Measurements from ENCODE around the gene RACK1.
"Not testable (repeated sequence)": the region's sequence is repeated elsewhere in the genome, so short reads cannot be mapped to it uniquely, and the experiment has no call there.

Gene RACK1

DNA sequence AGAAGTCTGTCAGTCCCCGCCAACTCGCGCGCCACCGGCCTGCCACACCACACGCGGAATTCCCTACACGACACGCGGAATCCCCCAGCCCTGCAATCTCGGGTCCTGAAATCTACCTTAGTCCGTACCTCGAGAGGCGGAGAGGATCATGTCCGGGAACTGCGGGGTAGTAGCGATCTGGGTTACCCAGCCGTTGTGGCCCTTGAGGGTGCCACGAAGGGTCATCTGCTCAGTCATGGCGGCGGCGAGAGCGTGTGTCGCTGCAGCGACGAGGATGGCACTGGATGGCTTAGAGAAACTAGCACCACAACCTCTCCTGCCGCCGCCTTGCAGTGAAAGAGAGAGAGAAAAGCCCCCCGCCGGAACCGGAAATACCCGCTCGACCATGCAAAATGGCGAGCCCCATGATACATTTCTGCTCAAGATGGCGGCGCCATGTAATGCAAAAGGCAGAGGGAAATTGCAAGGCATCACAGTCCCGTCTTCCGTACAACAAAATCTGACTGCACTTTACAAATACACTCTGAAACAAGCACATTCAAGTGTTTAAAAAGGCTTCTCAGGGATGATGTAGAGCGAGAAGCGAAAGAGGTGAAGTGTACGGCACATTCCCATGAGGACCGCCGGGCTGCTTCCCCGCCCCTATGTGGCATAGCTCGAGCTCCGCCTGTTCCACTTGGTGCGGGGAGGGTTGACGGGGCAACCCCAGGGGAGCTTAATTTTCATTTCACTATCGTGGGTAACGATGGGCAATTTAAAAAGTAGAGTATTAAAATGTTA lies at the start of gene RACK1:
RACK1 (minus strand) TSS at position 343 of the 780 bp plus-strand sequence; CDS start at position 237, 106 bp downstream.
- peak; percentile 88 for DNase-seq (ENCODE audit: low spot score)

DNA sequence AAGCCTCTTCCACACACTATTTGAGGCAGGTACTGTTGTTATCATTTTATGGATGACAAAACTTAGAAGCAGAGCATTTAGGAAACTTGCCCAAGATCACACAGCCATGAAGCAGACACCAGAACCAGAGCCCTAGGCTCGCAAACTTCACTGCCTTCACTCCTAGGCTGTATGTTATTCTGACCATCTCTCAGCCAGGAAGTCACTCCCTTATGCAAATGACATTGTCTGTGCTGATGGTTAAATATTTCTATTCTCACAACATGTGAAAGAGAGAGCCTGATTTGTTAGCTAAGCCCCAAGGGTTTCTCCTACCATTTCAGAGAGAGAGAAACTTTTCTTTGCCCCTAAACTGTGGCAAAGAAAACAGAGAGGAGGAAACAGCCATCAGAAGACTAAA lies 43.6 kb upstream of the RACK1 start:
- DNase-seq (ENCODE audit: low spot score) = not testable (repeated sequence)

DNA sequence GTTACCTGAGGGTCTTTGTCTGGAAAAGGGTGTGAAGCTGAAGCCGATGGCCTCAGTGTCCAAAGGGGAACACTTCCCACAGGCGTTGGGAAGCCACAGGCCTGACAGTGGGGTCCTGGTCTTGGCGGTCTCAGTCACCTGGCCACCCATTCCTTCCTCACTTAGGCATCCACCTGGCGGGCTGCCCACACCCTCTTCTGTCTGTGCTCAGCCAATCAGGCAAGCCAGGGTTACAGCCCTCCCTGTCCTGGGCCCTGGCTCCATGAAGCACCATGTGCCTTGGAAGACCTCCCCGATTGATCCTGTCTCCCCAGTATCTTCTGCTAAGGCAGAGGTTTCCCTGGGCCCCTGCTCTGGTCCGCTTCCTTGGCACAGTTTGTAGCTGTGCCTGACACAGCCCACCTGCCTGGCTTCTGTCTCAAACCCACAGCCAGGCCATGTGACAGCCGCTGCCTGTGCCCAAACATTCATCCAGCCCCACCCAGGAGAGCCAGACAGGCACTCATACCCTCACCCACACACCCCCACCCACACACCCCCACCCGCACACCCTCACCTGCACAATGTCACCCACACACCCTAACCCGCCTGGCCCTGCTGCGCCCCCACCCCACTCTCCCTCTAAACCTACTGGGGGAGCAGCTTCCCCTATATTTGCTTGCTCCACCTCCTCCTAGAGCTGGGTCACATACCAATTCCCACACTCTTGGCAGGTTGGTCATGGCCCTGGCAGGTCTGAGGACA lies 42.4 kb upstream of the RACK1 start:
- DNase-seq (ENCODE audit: low spot score) = not testable (repeated sequence)

DNA sequence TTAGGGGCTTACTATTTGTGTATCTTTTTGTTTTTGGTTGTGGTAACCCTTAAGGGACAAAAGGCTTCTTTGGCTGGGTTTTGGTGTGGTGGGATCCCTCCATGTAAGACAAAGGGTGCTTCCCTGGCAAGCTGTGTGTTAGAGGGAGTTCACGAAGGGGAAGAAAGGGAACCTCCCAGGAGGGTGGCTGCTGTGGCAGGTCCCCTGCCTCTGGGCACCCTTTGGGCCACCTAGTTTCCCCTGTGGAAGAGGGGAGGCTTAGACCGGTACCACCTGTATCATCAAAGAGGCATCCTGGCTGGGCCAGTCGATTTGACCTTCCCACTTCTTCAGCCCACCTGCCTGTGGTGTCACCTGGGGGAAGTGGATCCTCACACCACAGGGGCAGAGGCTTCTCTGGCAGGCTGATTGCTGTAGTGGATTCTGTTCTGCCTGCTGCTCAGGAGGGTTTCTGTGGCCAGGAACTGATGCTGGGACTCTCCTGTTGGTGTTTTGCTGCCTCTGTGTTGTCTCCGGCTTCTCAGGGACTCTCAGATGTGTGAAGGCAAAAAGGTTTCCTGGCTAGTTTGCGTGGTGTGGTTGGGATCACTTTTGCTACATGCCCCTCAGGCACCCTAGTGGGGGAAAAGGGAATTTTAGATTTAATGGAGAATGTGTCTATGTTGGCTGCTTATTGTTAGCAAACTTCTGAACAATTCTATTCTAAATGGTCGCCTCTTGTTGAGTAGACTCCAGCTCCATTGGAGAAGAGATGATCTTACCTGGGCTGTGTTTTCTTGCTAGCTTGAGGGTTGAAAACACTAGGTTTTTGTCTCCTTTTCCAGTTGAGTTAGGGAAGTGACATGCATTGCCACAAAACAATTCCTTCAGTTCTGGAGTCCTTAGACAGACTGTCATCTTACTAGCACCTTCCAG lies 40.4 kb upstream of the RACK1 start:
- DNase-seq (ENCODE audit: low spot score) = not testable (repeated sequence)

DNA sequence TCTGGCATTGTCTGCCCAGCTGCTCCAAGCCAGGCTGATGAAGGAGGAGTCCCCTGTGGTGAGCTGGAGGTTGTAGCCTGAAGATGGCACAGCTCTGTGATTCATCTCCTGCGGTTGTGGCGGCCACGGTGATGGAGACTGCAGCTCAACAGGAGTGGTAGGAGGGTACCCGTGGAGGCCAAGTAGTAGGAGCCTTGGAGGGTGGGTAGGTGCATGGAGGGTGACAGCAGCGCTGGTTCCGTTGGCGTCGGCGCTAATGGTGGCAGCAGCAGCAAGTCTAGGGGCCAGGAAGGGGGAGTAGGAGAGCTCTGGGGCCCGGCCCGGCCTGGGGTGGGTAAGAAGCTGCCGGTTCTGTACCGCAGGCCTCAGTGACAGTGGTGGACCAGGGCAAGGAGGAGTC lies 39.6 kb upstream of the RACK1 start:
- DNase-seq (ENCODE audit: low spot score) = no peak

DNA sequence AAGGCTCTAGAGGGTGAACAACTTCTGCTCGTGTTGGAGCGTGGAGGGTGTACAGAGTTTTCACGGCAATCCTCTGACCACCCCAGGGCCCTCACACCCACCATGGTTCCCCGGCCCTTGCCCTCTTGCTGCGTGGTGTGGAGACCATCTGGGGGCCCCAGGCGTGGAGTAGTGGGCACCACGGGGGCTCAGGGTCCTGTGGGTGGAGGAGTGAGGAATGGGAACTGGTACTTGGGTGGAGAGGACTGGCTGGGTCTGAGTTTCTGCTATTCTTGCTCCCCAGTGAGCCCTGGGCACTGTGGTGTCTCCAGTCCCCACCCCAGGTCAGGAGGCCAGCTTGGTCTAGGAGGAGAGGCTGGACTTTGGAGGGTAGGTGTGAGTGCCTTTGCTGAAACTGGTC lies 39.2 kb upstream of the RACK1 start:
- no peak for DNase-seq (ENCODE audit: low spot score)

DNA sequence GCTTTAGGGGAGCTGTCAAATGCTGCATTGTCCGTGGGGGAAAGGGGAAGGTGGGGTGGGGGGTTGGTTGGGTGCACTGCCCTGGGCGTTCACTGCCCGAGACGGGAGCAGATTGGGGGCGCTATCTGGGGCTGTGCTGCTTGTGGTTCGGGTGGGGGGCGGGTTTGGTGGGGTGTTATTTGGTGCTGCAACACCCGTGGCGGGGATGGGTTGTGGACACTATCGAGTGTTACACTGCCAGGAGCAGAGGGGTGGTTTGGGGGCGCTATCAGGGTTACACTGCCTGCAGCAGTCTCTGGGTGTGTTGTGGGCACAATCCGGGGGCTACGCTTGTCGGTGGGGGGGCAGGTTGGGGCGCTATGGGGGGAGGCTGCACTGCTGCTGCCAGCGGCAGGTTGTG lies 38.7 kb upstream of the RACK1 start:
- DNase-seq (ENCODE audit: low spot score) = not testable (repeated sequence)

DNA sequence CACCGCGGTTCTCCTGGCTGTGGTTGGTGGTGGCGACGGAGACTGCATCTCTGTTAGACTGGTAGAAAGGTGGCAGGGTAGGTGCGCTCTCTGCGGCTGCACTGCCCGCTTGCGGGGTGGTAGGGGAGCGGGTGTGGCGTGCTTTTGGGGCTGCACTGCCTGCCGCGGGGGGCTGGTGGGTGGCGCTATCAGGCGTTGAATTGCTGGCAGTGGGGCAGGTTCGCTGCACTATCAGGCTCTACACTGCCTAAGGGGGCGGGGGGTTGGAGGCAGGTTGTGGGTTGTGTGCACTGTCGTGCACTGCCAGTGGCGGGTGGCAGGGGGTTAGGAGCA lies 38.2 kb upstream of the RACK1 start:
- DNase-seq (ENCODE audit: low spot score) = no peak

DNA sequence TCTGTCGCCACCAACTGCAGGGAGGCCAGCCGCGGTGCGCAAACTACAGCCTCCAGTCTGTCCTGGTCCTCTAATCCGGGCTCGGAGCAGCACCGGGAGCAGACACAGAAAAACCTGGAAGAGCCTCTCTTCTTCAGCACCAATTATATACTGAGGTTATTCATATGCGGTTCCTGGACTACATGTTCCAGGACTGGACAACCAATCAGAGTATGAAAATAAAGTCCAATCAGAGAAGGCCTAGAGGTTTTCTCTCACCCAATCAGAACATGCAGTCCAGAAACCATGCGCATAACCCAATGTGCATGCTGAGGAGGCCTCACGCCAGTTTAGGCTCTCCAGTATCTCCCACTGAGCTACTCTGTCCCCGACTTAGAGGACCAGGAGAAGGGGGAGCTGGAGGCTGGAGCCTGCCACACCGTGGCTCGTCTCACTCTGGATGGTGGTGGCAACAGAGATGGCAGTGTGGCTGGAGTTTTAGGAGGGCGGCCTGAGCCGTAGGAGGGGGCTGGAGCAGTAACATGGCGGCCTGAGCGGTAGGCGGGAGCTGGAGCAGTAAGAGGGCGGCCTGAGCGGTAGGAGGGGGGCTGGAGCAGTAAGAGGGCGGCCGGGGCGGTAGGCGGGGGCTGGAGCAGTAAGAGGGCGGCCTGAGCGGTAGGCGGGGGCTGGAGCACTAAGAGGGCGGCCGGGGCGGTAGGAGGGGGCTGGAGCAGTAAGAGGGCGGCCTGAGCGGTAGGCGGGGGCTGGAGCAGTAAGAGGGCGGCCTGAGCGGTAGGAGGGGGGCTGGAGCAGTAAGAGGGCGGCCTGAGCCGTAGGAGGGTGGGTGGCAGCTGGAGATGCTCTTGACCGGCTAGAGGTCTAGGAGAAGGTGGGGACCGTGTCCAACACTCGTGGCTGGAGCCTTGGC lies 37.6 kb upstream of the RACK1 start:
- DNase-seq (ENCODE audit: low spot score) = no peak

DNA sequence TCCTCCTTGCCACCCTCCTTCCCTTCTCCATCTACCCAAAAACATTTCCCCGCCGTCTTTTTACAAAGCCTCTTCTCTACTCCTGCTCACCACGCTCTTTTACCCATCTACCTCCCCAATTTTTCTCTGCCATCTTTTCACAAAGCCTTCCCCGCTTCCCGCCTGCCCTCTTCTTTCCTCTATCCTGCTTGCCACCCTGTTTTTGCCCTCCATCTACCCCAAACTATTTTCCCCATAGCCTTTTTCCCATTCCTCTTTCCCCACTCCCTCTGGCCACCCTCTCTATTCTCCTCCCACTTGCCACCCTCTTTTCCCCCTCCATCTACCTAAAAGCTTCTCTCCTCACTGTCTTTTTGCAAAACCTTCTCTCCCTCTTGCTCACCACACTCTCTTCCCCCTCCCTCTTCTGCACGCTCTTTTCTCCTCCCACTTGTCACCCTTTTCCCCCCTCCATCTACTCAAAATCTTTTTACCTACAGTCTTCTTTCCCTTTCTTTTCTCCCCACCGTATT lies 36.6 kb upstream of the RACK1 start:
- no peak for DNase-seq (ENCODE audit: low spot score)

DNA sequence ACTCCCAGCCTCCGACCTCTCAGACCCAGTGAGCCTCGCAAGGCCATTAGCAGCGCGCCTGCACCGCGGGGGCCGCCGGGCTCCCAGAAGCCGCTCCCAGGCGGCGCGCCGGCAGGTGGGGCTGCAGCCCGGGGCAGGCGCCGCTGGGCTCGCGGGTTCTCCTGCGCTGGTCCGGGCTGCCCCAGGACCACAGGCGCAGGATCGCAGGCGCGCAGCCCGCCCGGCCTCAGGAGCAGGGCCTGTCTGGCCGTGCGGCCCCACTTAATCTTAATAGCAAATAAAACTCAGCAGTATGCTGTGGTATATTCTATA lies 29.7 kb upstream of the RACK1 start:
- DNase-seq (ENCODE audit: low spot score) = not testable (repeated sequence)

DNA sequence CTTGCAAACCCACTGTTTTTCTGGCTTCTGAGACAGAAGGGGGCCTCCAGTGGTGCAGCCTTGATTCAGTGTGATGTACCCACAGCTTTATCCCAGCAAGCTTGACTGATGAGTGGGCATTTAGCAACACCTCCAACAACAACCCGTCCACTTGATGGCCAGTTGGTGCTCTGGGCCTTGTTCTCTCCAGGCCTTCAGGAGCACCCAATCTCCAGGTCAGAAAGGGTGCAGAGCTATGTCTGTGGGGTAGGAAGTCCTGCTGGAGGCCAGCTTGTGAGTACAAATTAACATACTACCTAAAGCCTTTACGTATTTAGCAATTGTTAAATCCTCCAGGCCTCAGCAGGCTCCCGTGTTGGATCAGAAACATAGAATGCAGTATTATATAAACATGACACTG lies 27.4 kb upstream of the RACK1 start:
- DNase-seq (ENCODE audit: low spot score) = no peak

DNA sequence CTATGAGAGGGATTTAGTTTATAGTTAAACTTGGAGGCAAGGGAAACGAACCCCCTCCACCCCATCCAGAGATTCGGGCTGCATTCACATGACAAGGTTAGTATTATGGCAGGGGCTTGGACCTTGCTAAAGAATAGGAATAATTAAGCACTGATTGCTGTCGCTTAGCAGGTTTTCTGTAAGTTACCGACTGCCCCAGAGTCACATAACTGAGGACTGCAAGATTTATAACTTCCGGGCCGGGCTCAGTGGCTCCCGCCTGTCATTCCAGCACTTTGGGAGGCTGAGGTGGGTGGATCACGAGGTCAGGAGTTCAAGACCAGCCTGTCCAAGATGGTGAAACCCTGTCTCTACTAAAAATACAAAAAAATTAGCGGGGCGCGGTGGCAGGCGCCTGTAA lies 24.2 kb upstream of the RACK1 start:
- DNase-seq (ENCODE audit: low spot score) = not testable (repeated sequence)

DNA sequence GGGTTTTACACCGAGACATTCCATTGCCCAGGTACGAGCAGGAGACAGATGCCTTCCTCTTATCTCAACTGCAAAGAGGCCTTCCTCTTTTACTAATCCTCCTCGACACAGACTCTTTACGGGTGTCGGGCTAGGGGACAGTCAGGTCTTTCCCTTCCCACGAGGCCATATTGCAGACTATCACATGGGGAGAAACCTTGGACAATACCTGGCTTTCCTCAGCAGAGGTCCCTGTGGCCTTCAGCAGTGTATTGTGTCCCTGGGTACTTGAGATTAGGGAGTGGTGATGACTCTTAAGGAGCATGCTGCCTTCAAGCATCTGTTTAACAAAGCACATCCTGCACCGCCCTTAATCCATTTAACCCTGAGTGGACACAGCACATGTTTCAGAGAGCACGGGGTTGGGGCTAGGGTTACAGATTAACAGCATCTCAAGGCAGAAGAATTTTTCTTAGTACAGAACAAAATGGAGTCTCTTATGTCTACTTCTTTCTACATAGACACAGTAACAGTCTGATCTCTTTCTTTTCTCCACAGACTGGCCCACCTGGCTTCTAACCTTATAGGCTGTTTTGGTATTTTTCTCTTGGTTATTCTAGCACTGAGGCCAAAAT lies 23.7 kb upstream of the RACK1 start:
- DNase-seq (ENCODE audit: low spot score) = not testable (repeated sequence)

DNA sequence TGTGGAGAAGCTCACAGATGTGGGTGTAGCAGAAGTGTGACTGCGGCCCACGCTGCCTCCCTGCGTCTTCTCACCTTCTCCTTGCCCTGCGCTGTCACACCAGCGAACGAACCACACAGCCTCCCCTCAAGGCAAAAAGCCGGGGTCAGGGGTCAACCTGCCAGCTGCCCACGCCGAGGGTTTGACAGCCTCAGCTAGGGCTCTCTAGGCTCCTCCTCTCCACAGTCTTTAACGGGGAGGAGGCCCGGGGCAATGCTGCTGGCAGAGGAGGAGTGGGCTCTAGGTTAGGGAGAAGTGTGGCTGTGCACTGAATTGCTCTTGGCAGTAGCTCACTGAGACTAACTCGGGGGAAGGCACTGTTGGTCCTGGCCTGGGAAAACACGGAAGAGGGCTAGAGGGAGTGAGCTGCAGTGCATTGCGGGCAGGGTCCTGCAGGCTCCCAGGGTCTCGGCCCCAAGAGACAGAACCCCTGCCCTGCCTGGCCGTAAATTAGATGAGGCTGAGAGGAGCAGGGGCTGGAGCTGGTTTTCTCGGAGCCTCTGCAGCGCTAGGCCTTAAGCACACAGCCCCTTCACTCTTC lies 21.5 kb upstream of the RACK1 start:
- no peak for DNase-seq (ENCODE audit: low spot score)

DNA sequence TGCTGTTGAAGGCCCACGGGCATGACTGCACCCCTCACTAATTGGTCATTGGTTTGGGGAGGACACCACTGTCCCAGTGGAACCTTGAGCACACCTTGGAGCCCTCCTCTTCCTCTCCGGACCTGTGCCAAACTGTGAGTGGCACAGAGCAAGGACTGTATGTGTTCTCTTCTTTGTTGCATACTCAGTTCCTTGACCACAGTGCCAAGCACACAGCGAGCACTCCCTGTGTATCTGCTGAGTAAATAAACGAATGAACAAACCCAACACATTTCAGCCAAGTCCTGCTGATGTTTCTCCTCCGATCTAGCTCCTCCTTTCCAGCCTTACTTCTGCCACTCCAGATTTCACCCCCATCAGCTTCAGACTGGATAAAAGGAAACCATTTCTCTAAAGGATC lies 19.9 kb upstream of the RACK1 start:
- DNase-seq (ENCODE audit: low spot score) = no peak

DNA sequence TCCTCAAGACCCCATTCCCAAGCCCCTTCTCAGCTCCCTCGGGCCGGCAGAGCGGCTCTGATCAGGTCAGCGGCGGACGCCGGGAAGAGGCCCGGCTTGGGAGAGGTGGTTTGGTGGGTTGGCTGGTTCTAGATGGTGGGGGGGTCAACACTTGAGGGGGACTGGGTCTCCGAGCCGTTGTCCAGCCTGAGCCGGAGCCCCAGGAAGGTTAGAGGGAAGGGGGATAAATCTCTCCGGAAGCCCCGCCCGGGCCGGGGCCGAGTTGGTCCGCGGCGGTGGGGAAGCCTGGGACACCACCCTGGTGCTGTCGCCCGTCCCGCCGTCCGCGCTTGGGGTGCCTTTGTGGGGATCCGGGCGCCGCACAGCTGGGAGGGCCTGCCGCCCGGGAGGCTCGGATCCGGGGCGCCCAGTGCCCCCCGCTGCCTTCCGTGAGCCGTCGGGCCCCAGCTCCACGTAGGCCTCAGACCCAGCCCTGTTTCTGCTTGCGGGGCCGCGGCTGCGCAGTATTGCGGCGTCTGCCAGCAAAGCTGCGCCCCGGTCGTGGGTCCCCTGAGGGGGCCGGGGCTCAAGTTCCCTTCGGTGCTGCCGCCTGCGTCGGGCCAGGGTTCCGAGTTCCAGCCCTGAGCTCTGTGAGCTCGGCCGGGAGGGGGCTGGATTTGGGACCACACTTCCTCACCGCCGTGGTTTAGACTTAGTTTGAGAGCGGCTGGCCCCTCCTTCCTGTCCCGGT lies 17.8 kb upstream of the RACK1 start:
- peak; percentile 65 for DNase-seq (ENCODE audit: low spot score)

DNA sequence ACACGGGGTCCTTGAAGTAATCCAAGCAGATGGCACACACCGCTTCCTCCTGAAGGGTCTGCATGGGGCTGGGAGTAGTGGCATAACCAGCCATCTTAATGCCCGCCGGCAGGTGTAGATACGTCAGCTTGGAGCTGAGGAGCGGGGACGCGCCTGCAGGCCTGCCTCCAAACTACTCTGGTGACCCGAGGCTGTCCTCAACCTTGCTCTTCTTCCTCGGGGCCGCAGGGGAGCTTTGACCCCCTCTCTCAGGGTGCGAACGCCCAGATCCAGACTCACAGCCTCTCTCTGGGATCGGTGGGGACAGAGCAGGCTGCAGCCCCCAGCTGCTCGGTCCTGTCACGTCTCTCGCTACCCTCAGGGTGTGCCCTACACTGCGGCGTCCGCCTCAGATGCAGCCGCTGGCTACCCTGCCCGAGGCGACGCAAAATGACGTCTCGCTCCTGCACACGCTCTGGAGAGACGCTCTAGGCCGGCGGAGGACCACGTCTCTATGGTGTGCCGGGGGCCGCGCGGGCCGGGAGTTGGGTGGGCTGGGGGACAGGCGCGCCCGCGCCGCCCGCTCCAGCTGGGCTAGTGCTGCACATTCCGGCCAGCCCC lies 17.1 kb upstream of the RACK1 start, which contains the start of gene TRIM52:
TRIM52 (minus strand) TSS at position 424 of the 600 bp plus-strand sequence; CDS start at position 94, 330 bp downstream.
- DNase-seq (ENCODE audit: low spot score) = peak; percentile 92

DNA sequence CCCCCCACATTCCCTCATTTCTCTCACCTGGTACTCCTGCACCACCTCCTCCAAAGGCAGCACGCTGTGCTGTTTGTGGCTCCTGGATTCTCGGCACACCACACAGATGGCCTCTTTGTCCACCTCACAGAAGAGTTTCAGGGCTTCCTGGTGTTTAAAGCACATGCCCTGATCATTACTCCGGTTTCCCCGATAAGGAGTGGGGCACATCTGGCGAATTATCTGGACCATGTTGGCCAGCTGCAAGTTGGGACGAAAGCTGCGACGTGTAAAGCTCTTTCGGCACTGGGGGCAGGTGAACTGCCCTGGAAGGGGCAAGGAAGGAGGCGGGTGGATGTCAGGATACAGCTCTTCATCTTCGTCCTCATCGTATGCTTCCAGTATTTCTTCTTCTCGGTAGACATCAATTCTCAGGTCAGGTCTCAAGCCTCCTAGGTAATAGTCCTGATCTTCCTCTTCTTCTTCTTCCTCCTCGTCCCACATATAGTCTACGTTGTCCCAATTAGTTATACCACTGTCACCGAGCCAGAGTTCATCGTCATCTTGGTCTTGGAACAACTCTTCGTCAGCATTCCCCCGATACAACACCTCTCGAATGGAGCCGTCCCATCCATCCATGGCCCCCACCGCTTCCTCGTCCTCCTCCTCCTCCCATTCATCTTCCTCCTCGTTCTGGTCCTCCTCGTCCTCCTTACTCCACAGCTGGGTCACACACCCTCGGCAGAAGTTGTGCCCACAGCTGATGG lies 16.4 kb upstream of the RACK1 start:
- no peak for DNase-seq (ENCODE audit: low spot score)
